MM.1S (cell line): ENCODE results near the gene S100A6.
"Not testable (repeated sequence)": the region's sequence is repeated elsewhere in the genome, so short reads cannot be mapped to it uniquely, and the experiment has no call there.

Experiments
- DNase-seq: peaks from one replicate; pipeline ENCODE4 v3.0.0-alpha.2; 2015
- H2AFZ ChIP-seq: fragments of 300-600 bp; sonication (generic); 2 replicates; pipeline ENCODE4 v1.6.0; 2016; ENCODE audit warnings: antibody characterized with exemption, low read length
- H3F3A ChIP-seq: fragments of 300-600 bp; sonication (generic); 2 replicates; pipeline ENCODE4 v1.6.1; 2016; ENCODE audit warnings: mild to moderate bottlenecking, antibody characterized with exemption, low read length, moderate library complexity, mixed read lengths; ENCODE audit not compliant: insufficient read depth
- H3K27ac ChIP-seq: fragments of 300-600 bp; sonication (generic); 2 replicates; pipeline ENCODE4 v1.5.1; 2016; ENCODE audit warnings: mild to moderate bottlenecking, low read length
- H3K27me3 ChIP-seq: fragments of 300-600 bp; sonication (generic); replicated peaks from 2 replicates; pipeline ENCODE4 v1.6.0; 2016; ENCODE audit warnings: low read length; ENCODE audit not compliant: insufficient read depth
- H3K36me3 ChIP-seq: fragments of 300-600 bp; sonication (generic); replicated peaks from 2 replicates; pipeline ENCODE4 v1.6.1; 2016; ENCODE audit warnings: mild to moderate bottlenecking, low read length, mixed read lengths; ENCODE audit not compliant: insufficient read depth
- H3K4me1 ChIP-seq: fragments of 300-600 bp; sonication (generic); 2 replicates; pipeline ENCODE4 v1.6.1; 2016; ENCODE audit warnings: low read length, mixed read lengths
- H3K4me2 ChIP-seq: fragments of 300-600 bp; sonication (generic); 2 replicates; pipeline ENCODE4 v1.6.0; 2016; ENCODE audit warnings: low read depth, low read length
- H3K4me3 ChIP-seq: fragments of 300-600 bp; sonication (generic); 2 replicates; pipeline ENCODE4 v1.5.1; 2016; ENCODE audit warnings: low read length, mixed read lengths
- H3K79me2 ChIP-seq: fragments of 300-600 bp; sonication (generic); 2 replicates; pipeline ENCODE4 v1.6.1; 2016; ENCODE audit warnings: mixed run types, low read length, mixed read lengths
- H3K9ac ChIP-seq: fragments of 300-600 bp; sonication (generic); 2 replicates; pipeline ENCODE4 v1.6.1; 2016; ENCODE audit warnings: low read length, mixed read lengths
- H3K9me2 ChIP-seq: fragments of 300-600 bp; sonication (generic); replicated peaks from 2 replicates; pipeline ENCODE4 v1.6.1; 2016; ENCODE audit warnings: mild to moderate bottlenecking, low read length, mixed read lengths; ENCODE audit not compliant: insufficient read depth
- H3K9me3 ChIP-seq: fragments of 300-600 bp; sonication (generic); replicated peaks from 2 replicates; pipeline ENCODE4 v1.6.1; 2016; ENCODE audit warnings: mild to moderate bottlenecking, low read length, mixed read lengths; ENCODE audit not compliant: insufficient read depth
- H4K20me1 ChIP-seq: fragments of 300-600 bp; sonication (generic); 2 replicates; pipeline ENCODE4 v1.6.1; 2016; ENCODE audit warnings: mild to moderate bottlenecking, low read length, moderate library complexity, mixed read lengths; ENCODE audit not compliant: insufficient read depth
- EZH2 ChIP-seq: fragments of 300-600 bp; sonication (generic); optimal IDR thresholded peaks from 2 replicates; pipeline ENCODE3; 2017; ENCODE audit warnings: low read depth, mild to moderate bottlenecking, antibody characterized with exemption, low read length, mixed read lengths
- EZH2phosphoT487 ChIP-seq: fragments of 300-600 bp; sonication (generic); IDR thresholded peaks from 2 replicates; pipeline ENCODE4 v1.6.1; 2018; ENCODE audit warnings: antibody characterized with exemption, low read length
- TF ChIP-seq, protein P1 (sequence below): fragments of 300-600 bp; sonication (generic); IDR thresholded peaks from 2 replicates; pipeline ENCODE4 v1.5.1; 2016; ENCODE audit warnings: antibody characterized with exemption, low read length, mixed read lengths

The S100A6 gene

DNA sequence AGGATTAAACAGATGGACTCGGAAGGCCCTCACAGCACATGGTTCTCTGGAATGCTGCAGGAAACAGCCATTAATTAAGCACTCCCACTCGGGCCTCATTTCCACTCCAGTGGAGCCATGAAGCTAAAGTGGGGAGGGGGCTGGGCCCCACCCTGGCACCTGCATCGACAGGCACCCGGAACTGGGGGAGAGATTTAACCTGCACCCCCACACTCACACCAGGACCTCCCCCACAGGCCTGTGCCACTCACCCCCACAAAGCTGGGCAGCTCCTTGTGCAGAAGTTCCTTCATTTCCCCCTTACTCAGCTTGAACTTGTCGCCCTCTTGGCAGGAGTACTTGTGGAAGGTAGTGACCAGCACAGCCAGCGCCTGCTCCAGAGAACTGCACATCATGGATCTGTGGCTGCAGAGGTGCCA, 27.7 kb upstream of the S100A6 start:
- H3K9ac ChIP-seq: no peak overlapping the region
- no peak overlapping the region for H3K27ac ChIP-seq
- H3K4me2 ChIP-seq: no peak overlapping the region
- no peaks in the 10 kb centered on the region for H4K20me1 ChIP-seq
- no peaks in the 10 kb centered on the region for H3K79me2 ChIP-seq
- H3K9me2 ChIP-seq: no peaks in the 10 kb centered on the region
- DNase-seq: no peak
- TF ChIP-seq, protein P1, sequence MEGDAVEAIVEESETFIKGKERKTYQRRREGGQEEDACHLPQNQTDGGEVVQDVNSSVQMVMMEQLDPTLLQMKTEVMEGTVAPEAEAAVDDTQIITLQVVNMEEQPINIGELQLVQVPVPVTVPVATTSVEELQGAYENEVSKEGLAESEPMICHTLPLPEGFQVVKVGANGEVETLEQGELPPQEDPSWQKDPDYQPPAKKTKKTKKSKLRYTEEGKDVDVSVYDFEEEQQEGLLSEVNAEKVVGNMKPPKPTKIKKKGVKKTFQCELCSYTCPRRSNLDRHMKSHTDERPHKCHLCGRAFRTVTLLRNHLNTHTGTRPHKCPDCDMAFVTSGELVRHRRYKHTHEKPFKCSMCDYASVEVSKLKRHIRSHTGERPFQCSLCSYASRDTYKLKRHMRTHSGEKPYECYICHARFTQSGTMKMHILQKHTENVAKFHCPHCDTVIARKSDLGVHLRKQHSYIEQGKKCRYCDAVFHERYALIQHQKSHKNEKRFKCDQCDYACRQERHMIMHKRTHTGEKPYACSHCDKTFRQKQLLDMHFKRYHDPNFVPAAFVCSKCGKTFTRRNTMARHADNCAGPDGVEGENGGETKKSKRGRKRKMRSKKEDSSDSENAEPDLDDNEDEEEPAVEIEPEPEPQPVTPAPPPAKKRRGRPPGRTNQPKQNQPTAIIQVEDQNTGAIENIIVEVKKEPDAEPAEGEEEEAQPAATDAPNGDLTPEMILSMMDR: no peak
- no peak for TF ChIP-seq EZH2phosphoT487
- H3K36me3 ChIP-seq: no peaks in the 10 kb centered on the region
- no peak overlapping the region for H3K4me3 ChIP-seq
- no peaks in the 10 kb centered on the region for H3K27me3 ChIP-seq
- H3F3A ChIP-seq: no peaks in the 10 kb centered on the region
- H3K4me1 ChIP-seq: peaks cover 12% of the 10 kb centered on the region
- no peak overlapping the region for H2AFZ ChIP-seq
- H3K9me3 ChIP-seq: no peaks in the 10 kb centered on the region

DNA sequence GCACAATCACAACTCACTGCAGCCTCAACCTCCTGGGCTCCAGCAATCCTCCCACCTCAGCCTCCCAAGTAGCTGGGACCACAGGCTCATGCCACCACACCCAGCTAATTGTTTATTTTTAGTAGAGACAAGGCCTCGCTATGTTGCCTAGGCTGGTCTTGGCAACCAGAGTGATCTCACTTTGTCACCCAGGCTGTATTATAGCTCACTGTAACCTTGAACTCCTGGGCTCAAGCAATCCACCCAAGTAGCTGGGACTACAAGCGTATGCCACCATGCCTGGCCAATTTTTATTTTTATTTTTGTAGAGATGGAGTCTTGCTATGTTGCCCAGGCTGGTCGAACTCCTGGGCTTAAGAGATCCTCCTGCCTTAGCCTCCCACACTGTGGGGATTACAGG, 26.2 kb upstream of the S100A6 start:
- H3K9me3 ChIP-seq, H4K20me1 ChIP-seq, H3F3A ChIP-seq, H3K27ac ChIP-seq, H3K9ac ChIP-seq, H3K9me2 ChIP-seq, H3K4me3 ChIP-seq, DNase-seq, H3K79me2 ChIP-seq, H3K4me2 ChIP-seq, H3K4me1 ChIP-seq, H3K27me3 ChIP-seq, H3K36me3 ChIP-seq, H2AFZ ChIP-seq: not testable (repeated sequence)

DNA sequence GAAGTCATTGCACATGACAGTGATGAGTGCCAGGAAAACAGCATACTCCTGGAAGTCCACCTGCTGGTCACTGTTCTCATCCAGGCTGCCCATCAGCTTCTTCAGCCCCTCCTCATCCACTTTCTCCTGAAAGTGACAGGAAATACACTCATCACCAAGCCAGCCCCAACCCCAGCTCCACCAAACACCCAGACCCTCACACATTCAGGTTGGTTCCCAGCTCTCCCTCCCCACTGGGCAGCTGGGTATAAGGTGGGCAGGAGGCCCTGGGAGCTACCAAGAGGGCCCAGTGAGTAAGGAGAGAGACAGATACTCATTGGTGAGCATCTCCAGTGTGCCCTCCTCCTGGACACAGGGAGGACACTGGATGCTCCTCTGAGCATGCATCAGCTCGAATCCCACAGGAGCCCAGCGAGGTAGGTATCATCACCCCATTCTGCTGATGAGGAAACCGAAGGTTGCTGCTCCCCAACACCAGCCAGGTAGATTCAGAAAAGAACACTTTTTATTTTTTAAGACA, 25.7 kb upstream of the S100A6 start:
- Histone ChIP-seq H2AFZ (no peak overlapping the region), H3K27me3 (no peaks in the 10 kb centered on the region), H3K27ac (no peak overlapping the region), H3K9me2 (no peaks in the 10 kb centered on the region), H3K4me2 (no peak overlapping the region), H3K9ac (no peak overlapping the region), H4K20me1 (no peaks in the 10 kb centered on the region), H3K4me3 (no peak overlapping the region), H3K79me2 (no peaks in the 10 kb centered on the region), H3K4me1 (peaks cover 3% of the 10 kb centered on the region), H3F3A (no peaks in the 10 kb centered on the region), H3K36me3 (no peaks in the 10 kb centered on the region), H3K9me3 (no peaks in the 10 kb centered on the region)
- no peak for DNase-seq
- TF ChIP-seq, protein P1: no peak
- TF ChIP-seq EZH2: no peak
- TF ChIP-seq EZH2phosphoT487: no peak

DNA sequence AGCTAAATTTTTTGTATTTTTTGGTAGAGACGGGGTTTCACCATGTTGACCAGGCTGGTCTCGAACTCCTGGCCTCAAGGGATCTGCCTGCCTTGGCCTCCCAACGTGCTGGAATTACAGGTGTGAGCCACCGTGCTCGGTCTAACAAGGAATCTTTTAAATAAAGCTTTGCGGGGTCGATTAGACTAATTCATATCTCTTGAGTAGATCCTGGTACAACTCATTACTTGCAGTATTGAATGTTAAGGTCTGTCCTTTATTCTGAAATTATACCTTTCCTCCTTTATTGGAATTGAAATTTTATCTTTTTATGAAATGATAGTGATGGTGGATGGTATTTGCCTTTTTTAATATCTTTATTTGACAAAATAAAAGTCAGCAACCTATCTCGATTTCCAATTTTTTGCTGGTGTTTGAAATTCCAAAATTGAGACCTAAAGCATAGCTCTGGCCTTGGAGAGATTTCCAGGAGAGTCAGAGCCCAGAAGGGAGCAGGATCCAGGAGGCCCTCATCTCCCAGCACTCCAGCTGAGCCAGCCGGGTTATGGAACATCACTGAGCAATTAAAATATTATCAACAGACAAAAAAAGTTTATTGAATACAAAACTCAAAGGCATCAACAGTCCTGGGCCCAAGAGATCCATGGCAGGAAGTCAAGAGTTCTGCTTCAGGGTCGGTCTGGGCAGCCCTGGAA, 25.1 kb upstream of the S100A6 start:
- no peaks in the 10 kb centered on the region for H3K79me2 ChIP-seq
- TF ChIP-seq, protein P1: no peak
- no peak for TF ChIP-seq EZH2
- H4K20me1 ChIP-seq: no peaks in the 10 kb centered on the region
- H2AFZ ChIP-seq: no peak overlapping the region
- H3K9ac ChIP-seq: no peak overlapping the region
- no peak for DNase-seq
- H3K27me3 ChIP-seq: no peaks in the 10 kb centered on the region
- H3K9me3 ChIP-seq: no peaks in the 10 kb centered on the region
- H3K4me1 ChIP-seq: no peaks in the 10 kb centered on the region
- no peaks in the 10 kb centered on the region for H3F3A ChIP-seq
- no peak overlapping the region for H3K4me2 ChIP-seq
- H3K9me2 ChIP-seq: no peaks in the 10 kb centered on the region
- no peak overlapping the region for H3K4me3 ChIP-seq
- H3K27ac ChIP-seq: no peak overlapping the region
- no peaks in the 10 kb centered on the region for H3K36me3 ChIP-seq
